T-helper 1 cell (primary cell): ENCODE results near the gene ACOXL.
"Not testable (repeated sequence)": the region's sequence is repeated elsewhere in the genome, so short reads cannot be mapped to it uniquely, and the experiment has no call there.

Source experiments
- DNase-seq, 5 donors: peaks; one replicate each; pipeline ENCODE4 v3.0.0-alpha.2; 2012 to 2020
- total RNA-seq, 4 donors: gene quantifications; one replicate each; lab custom pipeline; 2026; lab: John Stamatoyannopoulos, UW

Gene ACOXL
- total RNA-seq = 0 to 0.27 (median 0.04) reads per million in 4 donors

DNA sequence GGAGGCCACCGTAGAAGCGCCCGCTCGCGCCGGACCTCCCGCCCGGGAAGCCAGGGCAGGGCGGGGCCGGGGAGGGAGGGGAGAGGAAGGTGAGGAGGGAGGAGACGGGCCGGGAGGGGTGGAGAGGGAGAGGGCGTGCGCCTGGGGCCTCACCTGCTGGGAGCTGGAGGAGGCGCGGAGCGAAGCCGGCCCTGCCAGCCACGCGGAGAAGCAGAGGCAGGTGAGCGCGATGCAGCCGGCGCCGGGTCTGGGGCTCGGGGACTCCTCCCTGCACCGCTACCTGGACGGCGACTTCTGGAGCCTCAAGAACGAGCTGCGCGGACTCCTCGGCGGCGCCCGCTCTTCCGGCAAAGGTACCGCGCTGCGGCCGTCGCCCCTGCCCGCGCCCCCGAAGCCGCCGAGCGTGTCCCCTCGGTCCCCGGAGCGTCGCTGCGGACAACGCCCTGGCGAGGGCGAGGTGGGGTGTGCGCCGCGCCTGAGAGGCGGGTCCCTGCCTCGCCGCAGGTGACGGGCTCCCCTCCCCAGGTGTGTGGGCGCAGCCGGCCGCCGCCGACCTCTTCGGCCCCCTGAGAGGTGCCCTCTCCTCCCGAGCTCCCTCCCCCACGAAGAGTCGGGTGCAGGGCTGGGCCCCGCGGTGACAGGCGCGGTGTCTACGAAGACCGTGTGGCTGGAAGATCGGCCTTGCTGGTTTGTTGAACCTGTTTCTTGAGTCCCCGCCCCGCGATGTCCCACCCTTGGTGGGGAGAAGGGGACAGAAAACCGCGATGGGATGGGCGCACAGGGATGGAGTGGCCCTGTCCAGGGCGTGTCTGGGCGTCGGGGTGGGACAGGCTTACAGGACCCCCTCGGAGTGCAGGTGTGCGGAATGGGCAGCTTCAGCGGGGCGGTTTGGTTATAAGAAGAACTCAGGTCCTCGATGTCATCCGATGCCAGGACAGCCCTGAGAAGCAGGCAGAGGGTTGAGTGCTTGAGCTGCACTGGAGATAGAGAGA, at the start of gene ACOXL:
ACOXL (plus strand) TSS at position 152 of the 992 bp plus-strand sequence. CDS start 35,817 bp downstream, outside the sequence.
- no peak for DNase-seq

DNA sequence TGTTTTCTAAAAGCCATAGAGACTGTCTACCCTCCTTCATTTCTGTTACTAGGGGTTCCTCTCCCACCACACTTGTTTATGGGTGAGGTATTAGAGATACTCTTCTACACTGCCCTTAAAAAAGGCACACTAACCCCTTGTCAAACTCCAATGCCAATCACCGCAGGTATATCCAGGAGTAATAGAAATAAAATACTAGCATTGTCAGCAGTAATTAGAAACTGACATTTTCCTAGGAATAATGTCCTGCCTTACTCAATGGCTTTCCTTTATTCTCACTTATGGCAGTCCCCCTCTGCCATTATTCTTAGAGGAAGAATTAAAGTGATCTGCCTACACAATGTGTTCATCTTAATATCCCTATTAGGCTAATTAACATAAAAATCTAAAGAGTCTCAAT, 49.5 kb upstream of the ACOXL start:
- DNase-seq = no peak

DNA sequence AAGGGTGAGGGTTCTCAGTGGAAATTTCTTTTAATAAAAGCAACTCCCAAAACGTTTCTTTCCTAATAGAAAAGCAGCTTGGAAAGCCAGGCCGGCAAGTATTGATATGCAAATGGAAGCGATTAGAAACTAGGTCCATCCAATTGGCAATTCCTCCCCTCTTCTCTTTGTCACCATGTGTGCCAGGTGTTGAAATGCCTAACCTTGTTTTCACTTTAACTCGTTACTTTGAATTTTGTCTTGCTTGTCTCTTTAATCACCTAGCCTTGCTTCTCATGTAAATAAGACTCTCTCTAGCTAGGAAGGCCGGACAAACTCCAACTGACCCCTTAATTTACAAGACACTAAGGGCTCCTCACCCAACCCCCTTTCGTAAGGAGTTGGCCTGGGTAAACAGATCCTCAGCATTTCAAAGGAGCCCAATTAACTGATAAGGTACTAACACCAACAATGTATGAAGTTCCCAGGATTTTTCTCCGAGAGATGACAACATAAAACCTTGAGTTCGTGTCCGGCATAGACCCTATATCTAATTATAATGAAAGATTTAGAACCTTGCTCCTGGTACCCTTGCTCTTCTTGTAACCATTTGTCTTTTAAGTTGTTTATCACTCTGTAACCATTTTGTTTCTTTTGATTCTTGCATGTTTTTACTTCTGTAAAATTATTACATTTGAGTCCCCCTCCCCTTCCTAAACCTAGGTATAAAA, 44.4 kb upstream of the ACOXL start:
- not testable (repeated sequence) for DNase-seq

DNA sequence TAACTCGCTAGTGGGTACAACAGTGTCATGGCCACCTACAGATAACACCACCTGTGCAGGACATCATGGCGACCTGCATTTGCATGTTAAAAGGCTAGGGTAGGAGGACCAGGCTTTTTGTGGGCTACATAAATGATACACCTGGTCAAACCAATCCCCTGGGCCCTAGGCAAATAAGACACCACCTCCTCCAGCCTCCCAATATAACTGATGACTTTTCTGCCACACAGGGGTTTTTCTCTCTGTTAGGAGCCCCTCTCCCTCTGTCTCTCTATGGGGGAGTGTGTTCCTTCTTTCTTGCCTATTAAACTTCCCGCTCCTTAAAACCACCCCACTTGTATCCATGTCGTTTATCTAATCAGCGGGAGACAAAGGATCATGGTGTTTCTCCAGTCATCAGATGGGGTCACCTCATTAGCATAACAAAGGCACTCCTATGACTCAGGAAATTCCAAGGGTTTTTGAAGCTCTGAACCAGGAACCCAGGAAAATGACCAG, 43.7 kb upstream of the ACOXL start:
- no peak for DNase-seq

DNA sequence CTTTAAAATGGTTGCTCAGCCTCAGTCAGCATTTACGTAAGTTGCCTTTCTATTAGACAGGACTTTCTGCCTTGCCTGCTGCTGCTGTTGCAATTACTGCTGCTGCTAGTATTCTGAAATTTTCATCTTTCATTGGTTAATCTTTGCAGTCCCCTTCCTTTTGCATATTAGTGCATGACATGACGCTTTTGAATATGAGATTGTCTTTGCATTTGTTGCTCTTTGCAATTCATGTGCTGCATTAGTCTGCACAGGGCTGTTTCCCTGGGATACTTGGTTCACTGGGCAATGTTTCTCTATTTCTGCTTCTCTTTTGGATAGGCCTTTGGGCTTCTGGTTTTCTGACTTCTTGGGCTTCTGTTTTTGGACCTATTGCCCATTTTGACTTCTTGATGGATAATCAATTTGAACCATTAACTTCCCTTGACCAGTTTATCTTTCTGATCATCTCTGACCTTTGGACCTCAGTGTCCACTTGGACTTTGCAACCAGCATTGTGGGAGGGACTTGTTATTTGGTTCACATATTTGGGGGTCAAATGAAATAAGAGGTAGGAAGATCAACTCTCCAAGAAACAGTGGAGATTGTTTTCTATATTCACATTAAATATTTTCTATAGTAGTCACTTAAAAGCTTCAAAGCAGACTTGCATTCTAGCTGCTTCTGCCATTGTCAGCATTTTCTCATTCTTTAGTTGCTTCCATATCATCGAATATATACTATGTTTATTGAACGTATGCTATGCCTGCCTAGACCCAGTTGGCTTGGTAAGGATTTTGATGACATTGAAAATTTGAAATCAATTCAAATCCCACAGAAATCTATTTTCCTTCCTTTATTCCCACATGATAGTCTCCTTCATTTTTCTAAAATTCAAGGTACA, 42.0 kb upstream of the ACOXL start:
- DNase-seq = no peak

DNA sequence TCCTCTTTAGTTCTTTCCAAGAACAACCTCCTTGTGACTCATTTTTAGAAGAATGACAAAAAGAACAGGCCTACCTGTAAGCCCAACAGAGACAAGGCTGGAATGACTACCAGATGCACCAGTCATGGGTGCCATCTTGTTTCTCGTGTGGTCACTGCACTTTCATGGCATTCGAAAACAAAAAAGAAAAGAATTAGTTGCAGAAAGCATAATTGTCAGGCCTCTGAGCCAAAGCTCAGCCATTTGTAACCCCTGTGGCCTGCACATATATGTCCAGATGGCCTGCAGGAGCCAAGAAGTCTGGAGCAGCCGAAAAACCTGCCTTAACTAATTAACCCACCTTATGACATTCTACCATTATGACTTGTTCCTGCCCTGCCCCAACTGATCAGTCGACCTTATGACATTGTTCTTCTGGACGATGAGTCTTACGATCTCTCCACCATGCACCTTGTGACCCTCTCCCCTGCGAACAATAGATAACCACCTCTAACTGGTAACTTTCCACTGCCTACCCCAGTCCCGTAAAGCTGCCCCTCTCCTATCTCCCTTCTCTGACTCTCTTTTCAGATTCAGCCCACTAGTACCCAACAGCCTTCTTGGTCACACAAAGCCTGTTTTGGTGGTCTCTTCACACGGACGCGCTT, 40.6 kb upstream of the ACOXL start:
- DNase-seq = no peak

DNA sequence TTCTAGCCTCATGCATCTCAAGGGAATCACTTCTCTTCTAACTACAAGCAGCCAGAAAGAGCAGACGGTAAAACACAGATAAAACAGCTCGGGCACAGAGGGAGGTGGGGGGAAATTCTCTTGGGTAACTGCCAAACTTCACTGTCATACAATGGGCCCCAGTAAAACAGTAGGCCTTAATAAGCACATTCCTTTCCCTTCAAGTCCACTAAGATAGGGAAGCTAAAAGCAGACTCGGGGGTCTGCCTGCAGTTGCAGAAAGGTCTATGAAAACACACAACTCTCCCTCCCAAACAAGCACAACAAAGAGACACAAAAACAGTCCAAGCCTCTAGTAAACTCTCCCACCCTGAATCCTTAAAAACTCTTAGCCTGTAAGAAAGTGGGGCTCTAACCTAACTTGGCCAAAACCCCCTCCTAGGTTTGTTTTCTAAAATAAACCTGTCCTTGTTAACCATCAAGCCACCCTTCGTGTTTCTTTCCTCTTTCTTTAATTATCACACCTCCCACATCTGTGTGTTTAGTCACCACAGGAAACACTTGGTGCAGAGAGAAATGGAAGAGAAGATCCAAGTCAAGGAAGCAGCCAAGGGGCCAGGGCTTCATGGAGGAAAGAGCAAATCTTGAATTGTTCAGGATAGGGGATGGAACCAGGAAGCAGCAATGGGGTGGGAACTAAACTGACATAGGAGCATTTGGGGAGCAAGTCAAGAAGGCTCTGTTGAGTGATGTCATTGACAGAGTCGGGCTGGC, 37.1 kb upstream of the ACOXL start:
- not testable (repeated sequence) for DNase-seq

DNA sequence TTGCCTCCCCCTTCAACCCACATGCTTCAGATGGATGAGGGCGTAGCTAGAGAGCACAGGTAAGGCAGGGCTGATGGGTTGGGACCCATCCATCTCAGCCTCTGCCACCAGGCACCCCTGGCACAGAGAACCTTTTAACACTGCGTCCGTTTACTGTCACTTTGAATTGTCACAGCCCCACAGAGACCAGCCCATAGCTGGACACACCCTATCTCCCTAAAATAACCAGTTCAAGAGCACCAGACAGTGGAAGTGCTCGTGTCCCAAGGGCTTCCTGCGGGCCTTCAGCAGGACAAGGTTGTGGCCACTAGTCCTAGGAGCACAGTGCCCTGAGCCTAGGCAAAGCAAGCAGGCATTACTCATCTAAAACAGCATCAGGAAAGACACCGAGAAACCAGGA, 34.1 kb upstream of the ACOXL start:
- DNase-seq = not testable (repeated sequence)

DNA sequence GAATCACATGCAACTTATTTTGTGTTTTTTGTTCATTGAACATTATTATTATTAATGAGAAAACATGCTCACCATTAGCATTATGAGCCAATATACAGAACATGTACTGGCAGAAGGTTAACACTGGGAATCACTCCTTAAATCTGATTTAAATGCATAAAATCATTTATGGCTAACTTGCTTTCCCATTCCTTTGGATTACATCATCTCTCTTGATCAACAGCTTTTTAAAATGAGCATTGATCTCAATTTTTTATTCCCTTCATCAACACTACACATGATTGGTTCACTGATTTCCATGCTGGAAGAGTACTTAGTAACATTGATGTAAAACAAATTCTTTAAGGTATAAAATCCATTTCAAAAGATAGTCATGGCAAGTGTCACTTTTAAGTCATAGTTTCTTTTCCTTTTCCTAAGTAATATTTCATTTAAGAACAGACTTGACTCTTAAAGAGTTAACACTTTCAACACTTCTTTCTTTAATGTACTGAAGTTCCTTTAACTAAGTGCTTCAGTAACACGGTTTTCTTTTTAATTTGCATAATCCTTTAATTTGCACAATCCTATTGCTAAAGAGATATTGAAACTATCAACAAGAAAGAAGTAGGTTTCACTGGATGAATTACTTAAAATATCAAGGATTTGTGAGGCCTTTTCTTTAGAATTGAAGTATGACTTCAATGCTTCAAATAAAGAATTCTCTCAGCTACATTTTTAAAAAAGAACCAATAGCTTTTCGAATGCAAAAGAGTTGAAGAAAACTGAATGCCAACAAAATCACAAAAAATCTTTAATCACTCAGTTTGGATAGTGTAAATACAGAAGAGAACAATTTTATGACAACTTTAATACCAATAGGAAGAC, 29.6 kb upstream of the ACOXL start:
- no peak for DNase-seq

DNA sequence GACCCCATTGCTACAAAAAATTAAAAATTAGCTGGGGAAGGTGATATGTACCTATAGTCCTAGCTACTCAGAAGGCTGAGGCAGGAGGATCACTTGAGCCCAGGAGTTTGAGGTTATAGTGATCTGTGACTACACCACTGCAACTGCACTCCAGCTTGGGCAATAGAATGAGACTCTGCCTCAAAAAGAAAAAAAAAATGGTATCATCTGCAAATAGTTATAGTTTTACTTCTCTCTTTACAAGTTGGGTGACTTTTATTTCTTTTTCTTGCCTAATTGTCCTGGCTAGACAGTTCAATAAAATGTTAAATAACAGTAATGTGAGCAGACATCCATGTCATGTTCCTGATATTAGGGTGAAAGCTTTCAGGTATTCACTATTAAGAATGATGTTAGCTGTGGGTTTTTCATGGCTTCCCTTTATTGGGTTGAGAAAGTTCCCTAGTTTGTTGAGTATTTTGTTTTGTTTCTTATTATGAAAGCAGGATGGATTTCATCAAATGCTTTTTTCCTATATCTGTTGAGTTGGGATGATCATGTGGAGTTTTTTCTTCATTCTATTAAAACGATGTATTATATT, 24.9 kb upstream of the ACOXL start:
- DNase-seq = no peak

DNA sequence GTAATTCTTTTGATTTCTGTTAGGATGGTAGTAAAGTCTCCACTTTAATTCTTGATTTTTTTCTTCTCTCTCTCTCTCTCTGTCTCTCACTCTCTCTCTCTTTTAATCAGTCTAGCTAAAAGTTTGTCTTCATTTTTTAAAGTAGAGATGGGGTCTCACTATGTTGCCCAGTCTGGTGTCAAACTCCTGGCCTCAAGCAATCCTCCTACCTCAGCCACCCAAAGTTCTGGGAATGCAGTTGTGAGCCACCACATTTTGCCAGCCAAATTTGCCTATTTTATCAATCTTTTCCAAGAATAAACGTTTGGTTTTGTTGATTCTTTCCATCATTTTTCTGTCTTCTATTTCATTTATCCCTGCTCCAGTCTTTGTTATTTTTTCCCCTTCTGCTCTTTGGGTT, 23.9 kb upstream of the ACOXL start:
- DNase-seq = no peak

DNA sequence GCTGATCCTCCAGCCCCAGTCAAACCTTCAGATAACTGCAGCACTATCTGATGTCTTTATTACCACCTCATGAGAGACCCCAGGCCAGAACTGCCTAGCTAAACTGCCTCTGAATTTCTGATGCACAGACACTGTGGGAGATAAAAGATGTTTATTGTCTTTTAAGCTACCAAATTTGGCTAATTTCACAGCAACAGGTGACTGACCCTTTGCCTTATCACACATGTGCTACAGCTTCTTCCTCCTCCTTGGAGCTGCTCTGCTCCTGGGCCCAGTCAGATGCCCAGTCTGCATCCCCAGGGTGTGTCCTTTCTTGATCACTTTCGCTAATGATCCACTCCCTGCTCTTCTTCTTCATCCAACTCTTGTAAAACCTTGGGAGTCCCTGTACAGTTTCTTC, 19.6 kb upstream of the ACOXL start:
- DNase-seq = no peak

DNA sequence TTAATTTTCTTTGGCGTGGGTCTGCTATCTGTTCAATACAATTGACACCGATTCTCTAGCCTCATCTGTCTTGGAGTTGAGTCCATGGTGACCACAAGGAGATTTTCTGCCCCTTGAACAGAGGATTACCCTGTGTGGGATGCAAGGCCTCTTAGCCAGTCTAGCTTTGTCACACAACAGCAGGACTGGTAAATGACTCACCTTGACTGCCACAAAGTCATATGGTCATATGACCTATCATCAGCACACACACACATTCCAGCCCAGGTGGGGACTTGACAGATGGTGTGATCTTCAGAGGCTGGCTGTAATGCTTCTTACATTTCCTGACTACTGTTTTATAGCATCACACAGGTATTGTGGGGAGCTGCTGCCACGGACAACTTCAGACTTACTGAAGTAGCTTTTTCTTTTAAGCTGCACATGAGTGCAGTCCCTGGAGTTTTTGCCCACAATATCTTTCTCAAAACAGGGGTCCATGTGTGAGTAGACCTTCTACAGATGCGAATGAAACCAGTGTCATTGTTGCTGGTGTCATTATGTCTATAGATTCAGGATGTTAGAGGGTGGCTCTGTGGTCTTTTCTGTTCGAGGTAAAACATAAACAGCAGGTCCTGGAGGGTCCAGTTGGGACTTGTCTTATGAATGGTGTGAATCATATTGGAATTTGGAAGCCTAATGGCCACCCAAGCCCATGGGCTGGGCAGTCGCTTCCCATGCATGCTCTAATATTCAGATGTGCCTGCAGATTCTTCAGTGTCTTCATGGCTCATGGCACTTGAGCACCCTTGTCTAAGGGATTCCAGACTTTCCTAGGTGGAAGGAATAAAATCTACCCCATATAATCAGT, 18.6 kb upstream of the ACOXL start:
- no peak for DNase-seq

DNA sequence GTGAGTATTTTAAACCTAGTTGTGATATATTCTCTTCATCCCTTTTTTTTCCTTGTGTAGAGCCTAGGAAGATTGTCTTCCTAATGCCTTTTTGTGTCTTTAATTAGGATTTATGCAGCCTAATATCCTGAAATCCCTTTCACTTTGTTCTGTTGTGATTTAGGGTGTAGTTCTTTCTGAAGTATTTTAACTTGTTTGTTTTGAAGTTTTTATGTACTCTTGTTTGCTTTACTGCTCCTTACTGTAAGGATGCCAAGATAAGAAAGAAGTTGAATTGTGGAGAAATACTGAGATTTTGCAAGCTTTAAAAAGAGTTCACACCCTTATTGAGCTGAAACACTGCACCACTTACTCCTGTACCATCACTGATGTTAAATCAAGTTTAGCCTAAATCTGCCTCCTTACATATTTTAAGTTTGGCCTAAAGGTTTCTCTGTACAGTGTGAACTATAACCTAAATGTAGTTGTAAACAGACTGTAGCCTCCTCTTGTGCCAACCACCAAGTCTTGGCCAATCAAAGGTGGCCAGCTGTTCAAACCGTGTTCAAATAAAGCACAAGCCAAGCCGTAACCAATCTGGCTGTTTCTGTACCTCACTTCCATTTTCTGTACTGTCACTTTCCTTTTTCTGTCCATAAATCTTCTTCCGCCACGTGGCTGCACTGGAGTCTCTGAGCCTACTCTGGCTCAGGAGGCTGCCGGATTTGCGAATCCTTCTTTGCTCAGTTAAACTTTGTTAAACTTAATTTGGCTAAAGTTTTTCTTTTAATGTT, 17.7 kb upstream of the ACOXL start:
- DNase-seq = no peak

DNA sequence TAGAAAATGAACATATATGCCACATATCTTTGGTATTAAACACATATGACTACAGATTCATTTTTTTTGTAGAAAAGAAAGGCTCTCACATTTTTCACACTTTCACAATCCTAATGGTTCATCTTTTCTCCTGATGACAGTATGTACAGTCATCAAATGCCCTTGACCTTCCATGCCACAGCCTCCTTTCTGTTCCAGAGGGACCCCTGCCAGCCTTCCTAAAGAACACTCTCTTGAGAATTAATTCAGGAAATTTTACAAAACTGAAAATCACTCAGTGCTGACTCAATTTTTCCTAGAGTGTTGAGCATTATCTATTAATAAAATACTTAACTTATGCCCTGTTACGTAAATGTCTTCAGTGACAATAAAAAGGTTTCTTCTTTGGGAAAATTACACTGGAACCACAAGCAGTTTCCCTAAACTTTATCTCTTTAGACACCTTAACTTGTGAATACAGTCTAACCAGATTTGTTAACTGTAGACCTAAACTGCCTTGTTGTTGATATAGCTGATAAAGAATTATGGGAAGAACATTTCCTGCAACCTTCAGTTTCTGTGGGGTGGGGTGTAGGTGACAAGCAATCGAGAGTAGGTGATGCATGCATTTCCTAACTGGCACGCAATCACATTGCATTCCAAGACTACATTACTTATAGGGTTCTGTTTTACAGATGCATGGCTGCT, 15.3 kb upstream of the ACOXL start:
- DNase-seq = no peak

DNA sequence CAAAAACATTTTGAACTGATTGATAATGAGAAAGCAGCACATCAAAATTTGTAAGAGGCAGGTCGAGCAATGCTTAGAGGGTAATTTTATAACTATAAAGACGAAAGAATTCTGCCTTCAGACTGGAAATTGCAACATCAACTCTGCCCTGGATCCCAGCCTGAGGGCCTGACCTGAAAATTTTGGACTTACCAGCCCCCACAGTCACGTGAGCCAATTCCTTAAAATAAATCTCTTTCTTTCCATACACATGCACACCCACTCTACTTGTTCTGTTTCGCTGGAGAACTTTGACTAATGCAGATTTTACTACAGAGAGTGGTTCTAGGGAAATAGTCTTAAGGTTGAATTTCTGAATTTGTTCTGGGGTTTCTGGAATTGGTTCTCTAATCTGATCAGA, 14.6 kb upstream of the ACOXL start:
- no peak for DNase-seq

DNA sequence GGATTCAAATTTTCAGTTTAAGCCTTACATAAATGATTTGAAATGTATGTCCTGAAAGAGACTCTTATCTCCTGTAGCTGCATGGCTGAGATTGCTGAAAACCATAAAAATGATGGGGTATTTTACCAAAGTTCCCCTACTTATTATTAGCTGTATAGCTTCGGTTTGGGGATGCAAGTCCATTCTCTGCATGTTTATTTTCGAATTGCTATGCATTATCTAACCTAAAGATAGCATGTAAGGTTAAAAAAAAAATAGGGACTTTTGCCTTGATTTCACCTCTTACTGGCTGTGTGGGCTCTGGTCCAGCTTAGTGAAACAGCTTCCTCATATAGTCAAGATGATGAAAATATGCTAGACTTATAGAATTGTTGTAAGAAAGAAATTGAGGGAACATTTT, 14.0 kb upstream of the ACOXL start:
- DNase-seq = no peak
